NOMO-1 (cell line): ENCODE measurements around the gene EIF4H.
A peak's percentile ranks its signal among the peaks of the same experiment; 100 is the strongest.
"Not testable (repeated sequence)": the region's sequence is repeated elsewhere in the genome, so short reads cannot be mapped to it uniquely, and the experiment has no call there.

Experiments used
- DNase-seq, 2 experiments: peaks; one replicate each; lab custom pipeline; 2025; ENCODE audit not compliant: unreplicated experiment in 2 of 2; lab: John Stamatoyannopoulos, UW

The EIF4H gene

DNA sequence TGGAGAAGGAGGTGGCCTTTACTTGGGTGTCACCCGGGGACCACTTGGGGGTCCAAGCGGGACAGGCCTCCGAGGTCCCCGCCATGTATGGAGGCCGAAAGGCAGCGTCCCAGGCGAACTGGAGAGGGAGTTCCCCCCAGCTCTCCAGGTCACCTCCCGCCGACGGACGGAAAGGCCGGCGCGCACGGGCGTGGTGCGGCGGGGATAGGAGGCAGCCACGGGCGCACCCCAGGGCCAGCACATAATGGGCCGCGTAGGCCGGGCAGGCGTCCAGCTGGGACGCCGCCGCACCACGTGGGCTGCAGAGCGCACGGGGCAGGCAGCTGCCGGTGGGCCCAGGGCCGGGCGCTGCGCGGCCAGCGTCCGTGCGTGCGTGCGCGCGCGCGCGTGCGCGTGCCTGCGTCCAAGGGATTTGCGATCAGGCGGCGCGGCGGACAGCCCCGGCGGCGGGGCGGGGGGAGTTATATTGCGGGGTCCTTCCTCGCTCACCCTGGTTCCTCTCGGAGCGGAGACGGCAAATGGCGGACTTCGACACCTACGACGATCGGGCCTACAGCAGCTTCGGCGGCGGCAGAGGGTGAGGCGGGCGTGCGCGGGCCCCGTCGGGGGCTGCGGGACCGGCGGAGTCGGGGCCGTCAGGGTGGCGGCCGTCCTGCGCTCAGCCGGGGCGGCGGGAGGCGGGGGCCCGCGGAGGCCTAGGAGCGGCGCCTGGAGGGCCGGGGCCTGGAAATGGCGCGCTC lies at the start of gene EIF4H:
TSS of gene EIF4H (plus strand) at position 491 of the 740 bp plus-strand sequence. CDS start at position 519, 28 bp downstream.
- DNase-seq = peak; percentile 99 to 100

DNA sequence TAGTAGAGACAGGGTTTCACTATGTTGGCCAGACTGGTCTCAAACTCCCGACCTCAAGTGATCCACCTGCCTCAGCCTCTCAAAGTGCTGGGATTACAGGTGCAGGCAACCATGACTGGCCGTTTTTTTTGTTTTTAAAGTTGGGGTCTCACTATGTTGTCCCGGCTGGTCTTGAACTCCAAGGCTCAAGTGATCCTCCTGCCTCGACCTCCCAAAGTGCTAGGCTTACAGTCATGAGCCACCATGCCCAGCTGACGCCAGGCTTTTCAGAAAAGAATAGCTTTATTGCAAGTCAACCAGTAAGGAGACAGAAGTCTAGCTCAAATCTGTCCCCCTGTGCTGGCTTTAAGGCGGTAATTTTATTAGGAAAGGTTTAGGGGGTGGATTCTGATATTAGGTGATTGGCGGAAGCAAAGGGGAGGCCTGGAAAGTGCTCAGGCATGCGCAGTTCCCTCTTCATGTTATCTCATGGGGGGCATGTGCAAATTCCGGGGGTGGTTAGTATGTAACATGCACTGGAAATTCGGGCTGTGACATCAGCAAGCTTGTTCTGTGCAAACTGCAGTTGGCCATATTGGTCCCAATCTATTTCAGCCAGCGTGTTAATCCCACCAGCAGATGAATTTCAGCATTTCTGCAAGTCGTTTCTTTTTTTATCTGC lies 47.8 kb upstream of the EIF4H start:
- DNase-seq = no peak

DNA sequence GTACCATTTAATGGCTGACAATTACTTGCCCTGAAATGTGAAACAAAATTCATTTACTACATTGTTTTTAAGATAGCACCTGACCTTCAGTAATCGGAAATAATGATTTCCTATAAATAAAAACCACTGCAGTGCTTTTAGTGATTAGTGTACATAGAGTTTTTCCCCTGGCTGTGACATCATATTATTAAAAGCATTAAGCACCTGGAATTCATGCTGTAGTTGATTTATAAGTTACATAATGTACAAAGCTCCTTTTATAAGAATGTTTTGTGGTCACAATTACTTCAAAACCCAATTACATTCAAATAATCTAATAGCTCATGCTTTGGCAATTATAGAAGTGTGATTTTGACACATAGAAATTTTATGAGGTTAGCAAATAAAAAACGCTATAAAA lies 44.3 kb upstream of the EIF4H start:
- DNase-seq = no peak

DNA sequence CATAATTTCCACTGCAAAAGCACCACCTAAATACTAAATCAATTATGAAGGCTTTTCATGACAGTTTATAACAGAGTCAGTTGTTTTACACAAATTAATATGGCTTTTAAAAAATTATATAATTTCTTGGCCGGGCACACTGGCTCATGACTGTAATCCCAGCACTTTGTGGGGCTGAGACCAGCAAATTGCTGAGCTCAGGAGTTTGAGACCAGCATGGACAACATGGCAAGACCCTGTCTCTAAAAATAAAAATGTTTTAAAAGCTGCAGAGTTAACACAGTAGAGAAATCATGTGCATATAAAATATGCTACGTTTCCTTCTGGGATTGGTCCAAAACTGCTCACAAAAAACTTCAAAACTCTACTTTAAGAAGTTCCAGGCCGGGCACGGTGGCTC lies 43.6 kb upstream of the EIF4H start:
- DNase-seq = no peak

DNA sequence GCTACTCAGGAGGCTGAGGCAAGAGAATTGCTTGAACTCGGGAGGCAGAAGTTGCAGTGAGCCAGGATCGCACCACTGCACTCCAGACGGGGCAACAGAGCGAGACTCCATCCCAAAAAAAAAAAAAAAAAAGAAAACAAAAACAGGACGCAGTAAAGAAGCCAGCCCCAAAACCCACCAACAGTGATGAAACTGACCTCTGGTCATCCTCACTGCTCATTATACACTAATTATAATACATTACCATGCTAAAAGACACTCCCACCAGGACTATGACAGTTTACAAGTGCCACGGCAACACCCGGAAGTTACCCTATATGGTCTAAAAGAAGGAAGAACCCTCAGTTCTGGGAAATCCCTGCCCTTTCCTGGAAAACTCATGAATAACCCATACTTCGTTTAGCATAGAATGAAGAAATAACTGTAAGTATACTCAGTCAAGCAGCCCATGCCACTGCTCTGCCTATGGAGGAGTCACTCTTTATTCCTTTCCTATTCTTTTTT lies 40.0 kb upstream of the EIF4H start:
- no peak for DNase-seq

DNA sequence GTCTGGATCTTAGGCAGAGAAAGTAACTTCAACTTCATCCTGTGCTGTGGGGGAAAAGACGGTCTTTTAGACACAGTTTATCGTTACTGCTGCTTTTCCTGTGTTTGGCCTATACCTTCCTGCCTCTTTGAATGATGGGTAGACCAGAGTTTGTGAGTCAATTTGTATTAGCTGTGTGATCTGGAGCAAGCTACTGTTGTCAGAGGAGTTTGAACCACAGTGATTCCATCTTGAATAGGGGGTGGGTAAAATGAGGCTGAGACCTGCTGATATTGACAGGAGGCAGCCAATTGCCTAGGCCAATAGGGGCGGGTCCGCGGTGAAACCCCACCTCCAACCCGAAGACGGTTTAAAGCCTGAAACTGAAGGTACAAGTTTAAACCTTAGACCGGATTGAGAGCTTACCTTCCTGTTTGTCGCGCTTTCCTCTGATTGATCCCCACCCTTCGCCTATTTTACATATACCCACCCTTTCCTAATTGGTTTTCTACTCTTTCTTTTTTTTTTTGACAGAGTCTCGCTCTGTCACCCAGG lies 35.8 kb upstream of the EIF4H start:
- no peak for DNase-seq

DNA sequence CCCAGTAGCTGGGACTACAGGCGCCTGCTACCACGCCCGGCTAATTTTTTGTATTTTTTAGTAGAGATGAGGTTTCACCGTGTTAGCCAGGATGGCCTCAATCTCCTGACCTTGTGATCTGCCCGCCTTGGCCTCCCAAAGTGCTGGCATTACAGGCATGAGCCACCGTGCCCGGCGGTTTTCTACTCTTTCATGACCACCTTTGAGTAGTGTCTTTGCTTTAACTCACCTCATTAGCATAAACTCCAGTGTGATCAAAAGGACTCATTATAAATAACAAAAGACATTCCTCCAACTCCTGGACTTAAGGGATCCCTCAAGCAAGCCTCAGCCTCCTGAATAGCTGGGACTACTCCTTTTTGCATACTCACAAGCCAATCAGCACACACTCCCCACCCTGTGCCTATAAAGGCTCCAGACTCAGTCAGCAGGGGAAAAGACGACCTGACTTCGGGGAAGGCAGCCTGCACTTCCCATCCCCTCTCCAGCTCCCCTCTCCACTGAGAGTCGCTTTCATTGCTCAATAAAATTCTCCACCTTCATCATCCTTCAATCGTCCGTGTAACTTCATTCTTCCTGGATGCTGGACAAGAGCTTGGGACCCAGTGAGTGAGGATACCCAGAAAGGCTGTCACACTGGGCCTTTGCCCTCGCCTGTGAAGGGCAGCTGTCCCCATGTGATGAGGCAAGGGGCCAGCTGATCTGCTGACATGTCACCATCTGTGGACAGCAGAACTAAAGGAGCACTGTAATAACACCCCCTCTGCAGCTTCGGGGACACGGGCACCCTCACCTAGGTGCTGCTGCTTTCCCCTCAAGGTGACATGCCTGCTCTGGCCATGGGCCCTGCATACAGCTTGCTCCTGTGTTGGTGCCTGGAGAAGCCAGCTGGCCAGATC lies 35.0 kb upstream of the EIF4H start:
- DNase-seq = no peak

DNA sequence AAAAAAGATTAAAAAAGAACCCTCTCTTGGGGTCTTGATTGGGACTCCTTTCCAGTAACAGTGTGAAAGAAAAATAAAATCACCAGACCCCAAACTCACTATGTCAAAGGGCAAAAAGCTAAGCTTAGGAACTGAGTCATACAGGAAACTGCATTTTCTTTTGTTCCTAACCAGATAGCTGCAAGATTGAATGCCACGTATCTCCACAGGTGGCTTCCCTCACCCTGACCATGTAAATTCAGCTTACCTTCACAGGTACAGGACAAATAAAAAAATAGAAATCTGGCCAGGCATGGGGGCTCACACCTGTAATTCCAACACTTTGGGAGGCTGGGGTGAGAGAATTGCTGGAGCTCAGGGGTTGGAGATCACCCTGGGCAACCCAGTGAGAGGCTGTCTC lies 32.5 kb upstream of the EIF4H start:
- no peak for DNase-seq

DNA sequence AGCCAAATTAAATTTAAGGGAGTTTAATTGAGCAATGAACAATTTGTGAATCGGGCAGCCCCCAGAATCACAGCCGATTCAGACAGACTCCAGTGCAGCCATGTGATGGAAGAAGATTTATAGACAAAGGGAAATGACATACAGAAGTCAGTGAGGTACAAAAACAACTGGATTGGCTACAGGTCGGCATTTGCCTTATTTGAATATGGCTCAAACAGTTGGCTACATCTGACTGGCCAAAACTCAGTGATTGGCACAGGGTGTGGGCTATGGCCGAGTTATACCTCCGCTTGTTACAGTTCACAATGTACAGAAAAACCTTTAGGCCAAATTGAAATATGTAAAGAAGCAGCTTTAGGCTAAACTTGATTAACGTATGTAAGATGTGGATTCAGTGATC lies 30.8 kb upstream of the EIF4H start:
- DNase-seq = peak in 1 of 2 experiments; percentile 48

DNA sequence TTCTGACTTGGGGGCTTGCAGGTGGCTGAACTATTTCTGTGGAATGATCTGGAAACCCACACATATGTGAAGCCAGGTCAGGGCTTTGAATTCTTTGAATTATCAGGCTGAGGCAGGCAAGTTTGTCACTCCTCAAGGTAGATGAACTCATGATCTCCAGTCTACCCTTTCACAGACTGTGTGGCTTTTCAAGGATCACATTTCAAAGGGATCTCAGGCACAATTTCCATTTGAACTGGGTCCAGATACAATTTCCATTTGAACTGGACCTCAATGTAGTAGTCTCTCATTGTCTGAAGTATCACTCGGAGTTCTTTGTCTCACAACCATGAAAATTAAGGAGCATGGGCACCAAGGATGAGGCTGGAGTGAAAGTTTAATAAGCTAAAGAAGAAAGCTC lies 25.7 kb upstream of the EIF4H start:
- no peak for DNase-seq

DNA sequence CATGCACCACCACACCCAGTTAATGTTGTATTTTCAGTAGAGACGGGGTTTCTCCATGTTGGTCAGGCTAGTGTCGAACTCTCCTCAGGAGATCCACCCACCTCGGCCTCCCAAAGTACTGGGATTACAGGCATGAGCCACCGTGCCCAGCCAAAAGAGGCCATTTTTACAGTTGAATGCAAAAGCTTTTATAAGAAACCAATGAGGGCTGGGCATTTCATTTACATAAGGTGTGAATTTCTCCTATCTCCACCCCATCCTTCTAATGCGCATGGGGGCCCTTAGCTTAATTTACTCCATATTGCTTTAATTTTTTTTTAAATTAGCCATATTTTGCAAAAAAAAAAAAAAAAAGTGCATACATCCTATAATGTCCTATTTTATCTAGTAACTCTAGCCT lies 25.1 kb upstream of the EIF4H start:
- no peak for DNase-seq

DNA sequence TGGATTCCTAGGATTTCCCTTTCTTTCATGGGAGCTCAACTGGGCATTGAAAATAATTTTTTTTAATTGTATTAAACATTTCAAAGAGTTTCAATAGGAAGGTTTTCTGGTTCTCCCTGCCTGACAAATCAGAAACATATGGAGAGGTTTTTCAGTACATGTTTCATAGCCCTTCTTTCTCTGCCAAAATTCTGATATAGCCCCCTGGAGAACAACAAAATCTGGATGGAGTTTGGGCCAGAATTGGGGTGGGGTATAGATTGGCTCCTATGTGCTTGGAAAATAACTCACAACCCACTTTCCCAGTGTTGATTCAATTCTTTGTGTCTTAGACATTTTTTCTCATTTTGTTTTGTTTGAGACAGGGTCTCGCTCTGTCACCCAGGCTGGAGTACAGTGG lies 24.6 kb upstream of the EIF4H start:
- no peak for DNase-seq

DNA sequence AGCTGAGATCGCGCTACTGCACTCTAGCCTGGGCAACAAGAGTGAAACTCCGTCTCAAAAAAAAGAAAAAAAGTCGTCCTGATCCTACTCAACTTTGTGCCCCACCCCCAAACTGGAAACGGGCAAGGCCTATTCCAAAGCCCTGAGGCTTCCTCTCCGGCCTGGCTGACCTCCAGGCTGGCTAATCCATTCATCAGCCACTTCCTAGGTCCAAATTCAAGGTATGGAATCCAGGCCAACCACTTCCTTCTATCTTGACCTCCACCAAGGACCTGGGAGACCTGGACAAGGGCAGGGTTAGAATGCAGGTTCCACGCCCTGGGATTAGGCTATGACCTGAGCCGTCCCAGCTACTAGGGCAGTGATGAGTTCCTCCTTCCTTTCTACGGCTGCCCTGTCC lies 20.4 kb upstream of the EIF4H start:
- no peak for DNase-seq

DNA sequence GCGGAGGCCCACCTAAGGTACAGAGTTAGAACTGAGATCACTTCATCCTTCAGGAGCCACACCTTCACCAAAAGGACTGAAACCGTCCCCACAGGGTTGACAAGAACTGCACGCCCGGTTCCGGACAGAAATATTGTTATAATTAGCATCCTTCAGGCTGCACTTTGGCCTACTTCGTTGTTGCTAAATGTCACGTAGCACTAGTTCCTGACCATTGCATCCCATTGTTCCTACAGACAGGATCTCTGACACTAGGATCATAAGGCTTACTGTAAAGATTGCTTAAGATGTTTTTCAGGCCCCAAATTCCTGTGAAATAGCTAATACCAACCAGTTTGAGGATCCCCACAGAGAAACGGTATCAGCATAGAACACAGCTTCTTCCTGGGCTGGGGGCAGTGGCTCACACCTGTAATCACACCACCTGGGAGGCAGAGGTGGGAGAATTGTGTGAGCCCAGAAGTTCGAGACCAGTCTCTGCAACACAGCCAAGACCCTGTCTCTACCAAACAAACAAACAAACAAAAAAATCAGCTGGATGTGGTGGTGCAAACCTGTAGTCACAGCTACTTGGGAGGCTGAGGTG lies 18.3 kb upstream of the EIF4H start:
- no peak for DNase-seq

DNA sequence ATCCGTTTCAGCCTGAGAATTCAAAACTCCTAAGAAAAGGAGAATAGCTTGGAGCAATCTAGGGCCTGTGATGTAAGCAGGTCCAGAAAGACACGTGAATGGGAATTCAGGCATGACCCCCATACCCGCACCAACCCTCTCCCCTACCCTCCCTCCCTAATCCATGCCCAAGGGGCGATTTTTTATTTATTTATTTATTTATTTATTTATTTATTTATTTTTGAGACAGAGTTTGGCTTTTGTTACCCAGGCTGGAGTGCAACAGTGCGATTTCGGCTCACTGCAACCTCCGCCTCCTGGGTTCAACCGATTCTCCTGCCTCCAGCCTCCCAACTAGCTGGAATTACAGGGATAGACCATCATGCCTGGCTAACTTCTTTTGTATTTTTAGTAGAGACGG lies 16.6 kb upstream of the EIF4H start:
- no peak for DNase-seq

DNA sequence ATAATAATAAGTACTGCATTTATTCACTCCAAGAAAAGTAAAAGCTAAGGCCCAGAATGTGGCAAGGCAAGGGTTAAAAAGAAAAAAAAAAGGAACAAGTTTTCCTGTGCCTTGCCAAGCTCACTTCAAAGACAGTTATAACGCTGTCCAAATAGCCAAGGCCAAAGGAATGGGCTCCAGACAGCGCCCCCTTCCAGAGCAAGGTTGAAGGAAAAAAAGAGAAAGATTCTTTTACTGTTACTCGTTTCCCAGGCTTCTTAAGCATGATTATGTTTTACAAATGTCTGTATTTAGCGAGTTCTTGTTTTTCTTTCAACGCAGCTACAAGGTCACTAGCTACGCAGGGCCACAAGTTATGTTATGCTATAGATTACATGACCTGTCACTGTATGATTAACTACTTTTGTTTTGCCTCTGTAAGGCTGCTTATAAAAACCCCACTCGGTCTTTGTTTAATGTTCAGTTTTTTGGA lies 9.1 kb upstream of the EIF4H start:
- DNase-seq = no peak

DNA sequence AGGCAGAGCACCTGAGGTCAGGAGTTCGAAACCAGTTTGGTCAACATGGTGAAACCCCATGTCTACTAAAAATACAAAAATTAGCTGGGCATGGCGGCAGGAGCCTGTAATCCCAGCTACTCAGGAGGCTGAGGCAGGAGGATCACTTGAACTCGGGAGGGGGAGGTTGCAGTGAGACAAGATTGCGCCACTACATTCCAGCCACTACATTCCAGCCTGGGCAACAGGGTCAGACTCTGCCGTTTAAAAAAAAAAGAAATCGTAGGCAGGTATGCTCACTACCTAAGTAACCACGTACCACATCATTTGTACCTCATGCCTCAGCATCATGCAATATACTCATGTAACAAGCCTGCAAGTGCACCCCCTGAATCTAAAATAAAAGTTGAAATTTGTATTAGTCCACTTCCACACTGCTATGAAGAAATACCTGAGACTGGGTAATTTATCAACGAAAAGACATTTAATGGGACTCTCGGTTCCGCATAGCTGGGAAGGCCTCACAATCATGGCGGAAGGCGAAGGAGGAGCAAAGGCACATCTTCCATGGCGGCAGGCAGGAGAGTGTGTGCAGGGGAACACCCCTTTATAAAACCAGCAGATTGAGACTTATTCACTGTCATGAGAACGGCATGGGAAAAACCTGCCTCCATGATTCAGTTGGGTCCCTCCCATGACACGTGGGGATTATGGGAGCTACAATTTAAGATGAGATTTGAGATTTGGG lies 8.1 kb upstream of the EIF4H start:
- no peak for DNase-seq

DNA sequence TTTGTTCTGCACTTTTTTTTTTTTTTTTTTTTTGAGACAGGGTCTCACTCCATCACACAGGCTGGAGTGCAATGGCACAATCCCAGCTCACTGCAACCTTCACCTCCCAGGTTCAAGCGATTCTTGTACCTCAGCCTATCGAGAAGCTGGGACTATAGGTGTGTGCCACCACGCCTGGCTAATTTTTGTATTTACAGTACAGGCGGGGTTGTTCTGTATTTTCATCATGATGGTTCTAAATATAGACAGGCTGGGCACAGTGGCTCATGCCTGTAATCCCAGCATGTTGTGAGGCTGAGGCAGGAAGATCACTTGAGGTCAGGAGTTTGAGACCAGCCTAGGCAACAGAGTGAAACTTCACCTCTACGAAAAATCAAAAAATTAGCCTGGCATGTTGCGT lies 6.8 kb upstream of the EIF4H start:
- not testable (repeated sequence) for DNase-seq

DNA sequence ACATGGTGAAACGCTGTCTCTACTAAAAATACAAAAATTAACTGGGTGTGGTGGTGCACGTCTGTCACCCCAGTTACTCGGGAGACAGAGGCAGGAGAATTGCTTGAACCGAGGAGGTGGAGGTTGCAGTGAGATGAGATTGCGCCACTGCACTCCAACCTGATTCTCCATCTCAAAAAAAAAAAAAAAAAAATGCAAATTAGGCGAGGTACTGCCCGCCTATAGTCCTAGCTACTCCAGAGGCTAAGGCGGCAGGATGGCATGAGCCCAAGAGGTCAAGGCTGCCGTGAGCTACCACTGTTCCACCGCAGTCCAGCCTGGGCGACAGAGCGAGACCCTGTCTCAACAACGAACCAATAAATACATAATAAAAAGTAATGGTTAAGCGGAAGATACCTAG lies 1.1 kb upstream of the EIF4H start:
- peak; percentile 60 to 65 for DNase-seq

DNA sequence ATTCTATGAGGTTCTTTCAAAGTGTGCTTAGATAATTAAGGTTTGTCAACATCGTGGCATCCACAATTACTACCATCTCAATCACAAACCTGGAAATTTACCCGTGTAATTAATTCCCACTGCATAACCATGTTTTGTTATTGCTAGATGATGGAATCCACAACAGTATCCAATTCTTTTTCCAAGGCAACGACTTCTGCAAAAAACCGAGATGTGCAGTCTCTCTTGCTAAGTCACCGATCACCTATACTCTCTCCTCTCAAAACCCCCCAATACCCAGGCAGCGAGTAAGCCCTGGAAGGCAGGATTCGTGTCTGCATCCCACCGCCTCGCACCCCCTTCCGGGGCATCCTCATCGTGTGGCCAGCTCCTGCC lies 678 bp upstream of the EIF4H start:
- peak in 1 of 2 experiments; percentile 68 for DNase-seq
